Uterus (tissue), 2 donors: ENCODE data around the gene CHCHD10.

Experiments
- CTCF ChIP-seq, 4 experiments: fragments of 200-600 bp in 2 of 4; fragments of 450-650 bp in 2 of 4; sonication (generic) in 2 of 4; IDR thresholded peaks; one replicate each; pipeline ENCODE4 v1.5.1; 2016 to 2019; ENCODE audit warnings: antibody characterized with exemption in 4 of 4, mild to moderate bottlenecking in 2 of 4, moderate library complexity in 1 of 4
- POLR2A ChIP-seq, 2 donors: fragments of 450-650 bp; IDR thresholded peaks; one replicate each; pipeline ENCODE4 v1.6.1; 2016; ENCODE audit warnings: antibody characterized with exemption in 2 of 2, mild to moderate bottlenecking in 1 of 2, moderate library complexity in 1 of 2

GRCh38 chr22:23801886-23802377 lies 34.2 kb upstream of the CHCHD10 start:
- TF ChIP-seq CTCF (IDR thresholded peaks at IDR 0.05) (no peak), POLR2A (IDR thresholded peaks at IDR 0.05) (no peak)
